GM19372 (cell line): ENCODE results near the gene CCND3.

Experiments used
- ATAC-seq: cut with Tn5 transposase; IDR thresholded peaks from one replicate; pipeline ENCODE4 v1.9.1; 2021; ENCODE audit warnings: mild to moderate bottlenecking, low read depth, moderate library complexity; ENCODE audit not compliant: unreplicated experiment

CCND3 gene

DNA sequence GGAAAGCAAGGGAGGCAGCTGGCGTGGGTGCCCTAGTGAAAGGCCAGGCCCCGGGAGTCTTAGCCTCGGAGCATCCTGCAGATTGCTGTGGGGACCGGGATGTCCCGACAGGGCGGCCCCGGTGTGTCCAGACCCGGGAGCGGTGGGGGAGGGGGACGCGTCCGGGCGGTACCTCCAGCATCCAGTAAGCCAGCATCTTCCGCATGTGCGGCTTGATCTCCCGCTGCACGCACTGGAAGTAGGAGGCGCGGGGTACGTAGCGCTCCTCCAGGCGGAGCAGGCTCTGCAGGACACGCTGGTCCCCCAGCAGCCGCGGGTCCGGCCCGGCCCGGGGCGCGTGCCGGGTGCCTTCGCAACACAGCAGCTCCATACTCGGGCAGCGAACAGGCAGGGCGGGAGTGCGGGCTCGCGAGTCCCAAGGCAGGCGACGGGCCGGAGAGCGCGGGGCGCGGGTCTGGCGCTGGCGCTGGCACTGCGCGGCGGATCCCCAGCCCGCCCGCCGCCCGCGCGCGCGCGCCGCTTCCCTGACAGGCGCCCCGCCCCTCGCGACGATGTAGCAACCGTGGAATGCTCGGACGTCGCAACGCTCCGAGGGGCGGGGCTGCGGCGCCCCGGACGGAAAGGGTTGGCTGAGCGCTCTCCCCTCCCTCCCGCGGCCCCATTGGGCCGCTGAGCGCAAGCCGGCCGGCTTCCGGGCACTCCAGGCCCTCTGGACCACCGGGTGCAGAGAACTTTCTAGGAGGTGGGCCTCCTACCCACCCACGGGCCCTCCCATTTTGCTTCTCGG, at the start of gene CCND3:
Gene CCND3 (minus strand): TSS at position 529 of the 787 bp plus-strand sequence. CDS start 159 bp downstream, at position 370.
- ATAC-seq, result peak; percentile 89

DNA sequence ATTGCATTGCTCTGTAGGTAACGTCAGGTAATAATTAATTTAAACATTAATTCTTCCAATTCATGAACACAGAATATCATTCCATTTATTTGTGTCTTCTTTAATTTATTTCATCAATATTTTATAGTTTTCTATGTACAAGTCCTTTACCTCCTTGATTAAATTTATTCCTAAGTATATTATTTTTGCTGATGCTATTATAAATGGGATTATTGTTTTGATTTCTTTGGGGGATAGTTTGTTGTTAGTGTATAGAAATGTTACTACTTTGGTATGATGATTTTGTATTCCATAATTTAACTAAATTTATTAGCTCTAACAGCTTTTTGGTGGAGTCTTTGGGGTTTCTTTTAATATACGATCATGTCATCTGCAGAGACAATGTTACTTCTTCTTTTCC, 44.7 kb upstream of the CCND3 start:
- ATAC-seq, result no peak

DNA sequence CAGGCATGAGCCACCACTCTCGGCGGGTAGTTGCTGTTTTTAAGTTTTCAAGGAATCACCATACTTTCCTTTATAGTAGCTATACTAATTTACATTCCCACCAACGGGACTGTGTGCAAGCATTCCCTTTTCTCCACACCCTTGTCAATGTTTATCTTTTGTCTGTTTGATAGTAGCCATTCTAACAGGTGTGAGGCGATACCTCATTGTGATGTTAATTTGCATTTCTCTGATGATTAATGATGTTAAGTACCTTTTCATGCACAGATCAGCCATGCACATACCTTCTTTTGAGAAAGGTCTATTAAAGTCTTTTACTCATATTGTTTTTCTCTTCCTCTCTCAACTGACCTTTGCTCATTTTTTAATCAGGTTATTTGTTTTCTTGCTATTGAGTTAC, 43.0 kb upstream of the CCND3 start:
- no peak for ATAC-seq

DNA sequence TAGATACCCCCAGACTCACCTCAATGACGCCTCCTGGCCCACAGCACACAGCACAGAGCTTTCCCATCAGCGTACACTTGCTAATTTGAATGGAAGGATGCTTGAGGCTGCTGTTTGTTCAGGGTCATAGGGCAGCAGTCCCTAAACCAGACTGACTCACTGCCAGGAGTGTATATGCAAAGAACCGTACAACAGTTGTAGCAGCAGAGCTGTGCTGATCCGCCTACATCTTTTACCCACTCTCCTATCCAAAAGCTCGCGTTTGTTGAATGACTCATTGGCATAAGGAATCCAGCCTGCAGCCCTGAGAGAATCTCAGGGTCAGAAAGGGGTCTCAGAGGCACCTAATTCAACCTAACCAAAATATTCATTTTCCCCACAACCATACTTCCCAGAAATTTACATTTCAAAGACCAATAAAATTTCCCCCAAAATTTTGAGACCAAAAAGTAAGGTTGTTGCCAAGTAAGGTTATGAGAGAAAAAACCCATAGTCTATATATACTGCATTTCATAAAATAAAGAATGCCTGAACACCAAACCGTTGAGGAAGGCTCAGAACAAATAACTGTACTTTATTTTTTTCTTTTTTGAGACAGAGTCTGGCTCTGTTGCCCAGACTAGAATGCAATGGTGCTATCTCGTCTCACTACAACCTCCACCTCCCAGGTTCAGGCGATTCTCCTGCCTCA, 35.3 kb upstream of the CCND3 start:
- no peak for ATAC-seq

DNA sequence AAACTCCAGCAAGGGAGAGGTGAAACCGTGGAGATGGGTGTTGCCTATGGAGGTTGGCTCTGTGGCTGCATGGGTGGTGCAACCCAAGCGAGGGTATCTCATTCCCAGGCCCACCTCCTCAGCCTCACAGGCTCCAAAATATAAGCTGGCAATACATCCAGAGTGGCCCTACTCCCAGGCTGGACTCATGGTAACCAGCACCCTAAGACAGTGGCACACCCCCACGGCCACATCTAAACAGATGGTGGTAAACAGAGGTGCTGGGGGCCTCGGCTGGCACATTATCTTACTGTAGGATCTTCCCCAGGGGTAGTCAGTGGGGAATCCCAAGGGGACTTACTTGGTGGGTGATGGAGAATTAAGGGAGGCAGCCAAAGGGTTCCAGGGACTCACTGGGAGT, 33.7 kb upstream of the CCND3 start:
- ATAC-seq, result no peak

DNA sequence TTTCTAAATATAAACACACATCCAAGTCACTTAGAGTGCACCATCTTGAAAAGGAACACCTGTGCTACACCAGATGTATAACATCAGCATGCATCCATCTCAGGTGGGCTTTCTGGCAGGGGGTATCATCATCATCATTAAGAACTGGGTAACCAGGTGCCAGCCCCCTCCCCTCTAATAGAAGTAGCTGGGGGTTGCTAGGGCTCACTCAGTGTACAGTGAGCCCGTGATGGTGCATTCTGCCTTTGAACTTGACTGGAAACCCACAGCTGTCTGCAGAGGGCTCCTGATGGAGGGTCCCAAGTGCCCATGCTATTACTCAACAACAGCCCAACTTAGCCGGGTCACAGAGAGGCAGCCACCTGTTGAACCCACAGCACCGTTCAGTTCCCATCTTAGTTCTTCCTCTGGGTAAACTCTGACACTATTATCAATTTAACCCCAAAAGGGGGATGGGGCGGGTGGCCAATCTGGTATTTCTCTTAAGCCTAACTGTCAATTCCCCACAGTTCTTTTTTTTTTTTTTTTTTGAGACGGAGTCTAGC, 32.7 kb upstream of the CCND3 start:
- ATAC-seq, result no peak

DNA sequence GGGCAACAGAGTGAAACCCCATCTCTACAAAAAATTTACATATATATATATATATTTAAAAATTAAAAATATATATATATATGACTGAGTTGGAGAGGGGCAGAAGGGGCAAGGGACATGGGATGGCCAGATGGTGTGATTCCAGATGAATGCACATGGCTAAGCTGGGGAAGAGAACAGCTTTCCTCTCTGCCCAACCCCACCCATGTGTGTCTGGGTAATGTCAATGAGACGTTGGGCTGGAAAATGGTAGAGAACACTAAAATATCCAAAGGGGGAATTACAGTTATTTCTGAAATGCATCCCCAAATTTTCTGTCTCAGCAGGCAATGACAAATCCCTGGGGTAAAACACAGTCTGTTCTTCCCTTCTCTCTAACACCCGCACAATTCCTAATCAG, 31.2 kb upstream of the CCND3 start:
- no peak for ATAC-seq

DNA sequence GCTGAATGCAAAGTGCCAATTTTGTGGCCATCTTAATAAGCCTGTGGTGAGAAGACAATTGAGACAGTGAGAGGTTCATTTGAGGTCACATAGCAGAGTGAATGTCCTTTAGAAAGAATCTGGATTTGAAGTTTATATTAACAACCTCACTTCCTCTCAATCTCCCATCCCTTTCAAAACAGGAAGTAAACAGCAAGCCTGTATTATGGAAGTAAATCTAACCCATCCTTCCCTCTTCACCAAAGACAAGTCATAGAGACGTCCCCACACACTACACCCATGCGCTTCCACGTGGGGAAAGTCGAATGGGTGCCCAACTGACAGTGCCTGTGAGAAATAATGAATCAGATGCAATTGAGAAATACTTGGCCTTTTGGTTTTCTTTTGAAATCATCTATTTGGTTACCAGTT, 28.8 kb upstream of the CCND3 start:
- ATAC-seq, result no peak

DNA sequence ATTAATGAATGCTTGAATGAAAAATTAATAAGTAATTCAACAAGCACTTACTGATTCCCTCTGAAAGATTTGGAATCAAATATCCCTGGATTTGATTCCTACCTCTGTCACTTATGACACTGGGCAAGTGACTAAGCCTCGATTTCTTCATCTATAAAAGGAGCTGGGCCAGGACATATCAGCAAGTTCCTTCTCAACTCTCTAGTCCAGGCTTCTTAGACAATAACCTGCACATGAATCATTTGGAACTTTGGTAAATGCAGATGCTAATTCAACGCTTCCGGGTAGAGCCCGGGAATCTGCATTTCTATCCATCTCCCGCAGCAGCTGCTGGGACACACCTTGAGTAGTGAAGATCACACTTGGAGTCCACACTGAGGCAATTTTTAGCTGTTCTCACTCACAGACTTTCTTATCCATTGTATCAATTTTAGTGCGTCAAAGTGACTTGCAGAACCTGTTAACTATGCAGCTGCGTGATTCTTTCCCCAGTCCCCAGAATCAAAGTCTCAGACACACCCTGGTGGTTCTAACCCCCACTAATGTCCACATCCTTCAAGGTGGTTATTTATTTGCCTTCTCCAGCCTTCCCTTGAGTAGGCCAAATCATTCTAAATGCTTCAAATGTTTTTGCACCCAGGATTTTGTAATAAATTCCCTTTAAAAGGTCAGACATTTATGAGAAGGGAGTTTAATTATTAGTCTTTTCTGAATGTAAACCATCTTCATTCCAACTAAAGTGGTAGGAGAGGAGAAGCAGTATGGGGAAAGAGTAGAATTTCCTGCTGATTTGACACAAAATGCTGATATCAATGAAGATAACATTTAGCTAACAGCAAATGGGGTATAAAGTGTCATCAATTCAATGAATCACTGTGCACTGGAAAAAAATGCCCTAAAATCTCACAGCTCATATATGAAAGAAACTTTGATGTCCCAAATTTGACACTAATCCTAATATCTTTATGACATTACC, 26.0 kb upstream of the CCND3 start:
- ATAC-seq, result no peak

DNA sequence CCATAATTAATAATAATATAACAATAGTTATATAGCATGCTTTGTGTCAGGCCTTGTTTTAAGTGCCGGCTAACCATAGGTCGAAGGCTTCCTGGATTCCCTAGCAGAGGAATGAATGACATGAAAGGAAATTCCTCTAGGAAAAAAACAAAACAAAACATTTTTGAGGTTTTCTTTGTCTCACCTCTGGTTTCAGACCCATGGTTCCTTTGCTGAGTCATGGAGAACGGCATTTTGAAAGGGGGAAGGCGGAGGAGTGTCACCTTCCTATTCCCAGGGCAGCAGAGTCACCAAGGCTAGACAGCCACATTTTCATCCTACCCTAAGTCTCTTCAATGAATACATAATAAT, 25.3 kb upstream of the CCND3 start:
- ATAC-seq, result no peak

DNA sequence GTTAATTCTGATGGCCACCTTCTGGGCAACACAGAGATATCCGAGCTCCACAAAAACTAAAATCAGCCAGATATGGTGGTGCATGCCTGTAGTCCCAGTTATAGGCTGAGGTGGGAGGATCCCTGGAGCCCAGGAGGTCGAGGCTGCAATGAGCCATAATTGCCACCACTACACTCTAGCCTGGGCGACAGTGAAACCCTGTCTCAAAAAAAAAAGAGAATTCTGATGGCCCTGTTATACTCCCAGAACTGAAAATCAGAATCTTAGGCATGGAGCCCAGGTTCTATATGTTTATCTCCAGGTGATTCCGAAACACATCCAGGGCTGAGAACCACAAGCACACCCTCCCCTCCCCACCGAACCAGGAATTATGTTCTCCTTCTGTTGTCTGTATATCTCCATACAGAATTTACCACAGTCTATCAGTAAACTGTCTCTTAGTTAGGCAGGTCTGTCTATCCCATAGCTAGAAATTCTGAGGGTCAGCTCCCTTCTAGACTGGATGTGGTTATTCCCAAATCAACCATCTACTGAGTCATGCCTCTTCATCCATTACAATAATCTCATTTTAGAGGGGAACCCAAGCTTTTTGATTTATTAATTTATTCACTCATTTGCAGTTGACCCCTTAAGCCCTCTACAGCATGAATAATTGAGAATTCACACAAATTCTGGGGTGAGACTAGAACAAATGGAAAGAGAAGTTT, 24.8 kb upstream of the CCND3 start:
- ATAC-seq, result no peak

DNA sequence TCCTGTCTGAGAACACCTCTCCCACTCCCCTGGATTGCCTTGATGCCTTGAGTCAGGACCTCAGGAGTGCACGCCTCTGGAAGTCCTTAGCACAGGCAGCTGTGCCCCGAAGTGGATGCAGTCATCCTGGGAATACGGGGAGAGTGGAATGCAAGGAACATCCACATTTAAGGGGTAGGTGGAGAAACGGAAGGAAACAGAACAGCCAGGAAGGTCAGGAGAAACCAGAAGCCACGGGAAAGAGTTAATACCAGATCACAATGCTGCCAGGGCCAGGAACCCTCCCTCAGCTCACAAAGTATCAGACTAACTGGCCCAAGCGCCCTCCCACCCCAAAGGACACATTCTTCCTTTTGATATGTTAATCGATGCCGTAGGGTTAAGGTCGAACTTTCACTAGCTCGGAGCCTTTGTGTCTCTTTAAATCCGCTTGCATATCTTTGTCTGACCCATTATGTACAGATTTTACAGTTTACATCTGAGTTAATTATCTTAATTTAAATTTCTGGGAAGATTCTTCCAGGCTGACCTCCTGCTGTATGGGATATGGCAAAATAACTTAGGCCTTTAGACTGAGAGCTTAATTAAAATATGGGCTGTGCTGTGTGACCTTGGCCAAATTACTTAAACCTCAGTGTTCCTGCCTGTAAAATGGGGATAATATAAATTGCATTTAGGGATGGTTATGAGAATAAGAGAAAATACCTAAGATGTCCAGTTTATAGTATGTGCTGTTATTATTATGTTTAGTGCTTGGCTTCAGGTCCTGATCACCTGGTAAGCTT, 24.0 kb upstream of the CCND3 start:
- ATAC-seq, result no peak

DNA sequence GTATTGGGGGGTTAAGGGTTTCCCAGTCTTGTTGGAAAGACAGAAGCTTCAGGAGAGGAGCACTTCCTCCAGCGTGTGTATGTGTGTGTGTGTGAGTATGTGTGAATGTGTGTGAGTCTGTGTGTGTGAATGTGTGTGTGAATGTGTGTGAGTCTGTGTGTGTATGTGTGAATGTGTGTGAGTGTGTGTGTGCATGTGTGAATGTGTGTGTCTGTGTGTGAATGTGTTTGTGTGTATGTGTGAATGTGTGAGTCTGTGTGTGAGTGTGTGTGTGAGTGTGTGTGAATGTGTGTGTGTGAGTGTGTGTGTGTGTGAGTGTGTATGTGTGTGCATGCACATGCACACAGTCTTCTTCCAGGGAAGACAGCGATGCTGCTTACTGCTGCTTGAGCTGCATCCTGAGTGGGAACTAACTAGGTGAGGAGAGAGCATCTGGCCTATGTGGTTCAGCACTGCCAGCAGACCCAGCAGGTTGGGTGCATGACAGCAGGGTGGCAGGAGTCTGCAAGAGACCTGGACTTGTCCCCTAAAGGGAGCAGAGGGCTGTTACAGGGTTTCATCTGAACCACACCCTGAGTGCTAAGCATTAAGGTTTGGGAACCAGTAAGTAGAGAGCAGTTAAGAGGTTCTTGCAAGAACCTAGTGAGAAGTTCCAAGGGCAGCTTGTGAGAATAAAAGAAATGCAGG, 22.7 kb upstream of the CCND3 start:
- ATAC-seq, result no peak

DNA sequence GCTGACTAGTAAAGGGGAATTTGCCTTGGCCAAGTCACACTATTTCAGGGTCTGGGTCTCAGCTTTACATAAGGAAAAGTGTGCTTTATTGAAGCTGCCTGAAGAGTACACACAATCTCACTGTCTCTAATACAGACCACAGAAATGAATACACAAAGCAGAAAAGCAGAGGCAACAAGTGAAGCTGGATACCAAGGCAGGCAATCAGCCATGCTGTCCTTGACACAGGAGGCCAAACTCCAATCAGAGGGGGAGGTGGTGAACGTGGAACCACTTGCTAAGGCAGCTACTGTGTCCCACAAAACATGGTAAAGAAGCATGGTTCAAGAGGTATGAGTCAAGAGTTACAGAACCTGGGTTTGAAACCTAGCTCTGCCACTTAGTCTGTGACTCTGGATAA, 21.8 kb upstream of the CCND3 start:
- no peak for ATAC-seq

DNA sequence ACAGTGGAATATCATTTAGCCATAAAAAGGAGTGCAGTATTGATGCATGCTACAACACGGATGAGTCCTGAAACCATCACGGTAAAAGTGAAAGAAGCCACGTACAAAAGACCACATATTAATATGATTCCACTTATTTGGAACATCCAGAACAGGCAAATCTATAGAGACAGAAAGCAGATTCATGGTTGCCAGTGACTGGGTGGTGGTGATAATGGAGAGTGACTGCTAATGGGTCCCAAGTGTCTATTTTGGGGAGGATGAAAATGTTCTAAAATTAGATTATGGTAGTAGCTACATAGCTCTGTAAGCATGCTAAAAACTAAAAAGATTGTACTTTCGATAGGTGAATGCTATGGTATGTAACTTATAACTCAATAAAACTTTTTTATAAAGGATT, 18.4 kb upstream of the CCND3 start:
- ATAC-seq, result no peak

DNA sequence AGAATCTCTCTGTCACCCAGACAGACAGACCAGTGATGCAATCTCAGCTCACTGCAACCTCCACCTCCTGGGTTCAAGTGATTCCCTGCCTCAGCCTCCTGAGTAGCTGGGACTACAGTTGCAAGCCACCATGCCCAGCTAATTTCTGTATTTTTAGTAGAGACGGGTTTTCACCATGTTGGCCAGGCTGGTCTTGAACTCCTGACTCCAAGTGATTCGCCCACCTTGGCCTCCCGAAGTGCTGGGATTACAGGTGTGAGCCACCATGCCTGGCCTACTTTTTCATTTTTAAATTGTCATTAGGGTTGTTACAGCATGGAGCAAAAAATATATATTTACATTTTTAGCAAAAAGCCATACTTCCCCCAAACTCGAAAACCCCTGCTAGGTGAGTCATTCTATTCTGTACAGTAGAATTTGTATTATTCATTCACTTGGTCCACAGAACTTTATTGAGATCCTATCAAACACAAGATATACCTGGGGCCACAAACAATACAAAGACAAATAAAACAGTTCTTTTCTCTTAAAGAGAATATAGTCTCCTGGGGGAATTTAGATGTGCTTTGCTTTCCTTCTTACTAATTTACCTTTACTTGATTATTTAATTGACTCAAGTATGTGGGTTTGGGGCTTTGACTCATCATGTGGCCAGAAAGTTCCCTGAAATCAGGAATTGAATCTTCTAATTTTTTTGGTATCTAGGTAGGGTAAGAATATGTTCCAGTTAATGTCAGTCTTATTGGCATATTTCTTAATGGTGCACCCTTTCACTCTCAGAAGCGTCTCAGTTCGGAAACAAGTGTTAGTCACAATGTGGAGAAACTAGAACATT, 16.6 kb upstream of the CCND3 start:
- no peak for ATAC-seq

DNA sequence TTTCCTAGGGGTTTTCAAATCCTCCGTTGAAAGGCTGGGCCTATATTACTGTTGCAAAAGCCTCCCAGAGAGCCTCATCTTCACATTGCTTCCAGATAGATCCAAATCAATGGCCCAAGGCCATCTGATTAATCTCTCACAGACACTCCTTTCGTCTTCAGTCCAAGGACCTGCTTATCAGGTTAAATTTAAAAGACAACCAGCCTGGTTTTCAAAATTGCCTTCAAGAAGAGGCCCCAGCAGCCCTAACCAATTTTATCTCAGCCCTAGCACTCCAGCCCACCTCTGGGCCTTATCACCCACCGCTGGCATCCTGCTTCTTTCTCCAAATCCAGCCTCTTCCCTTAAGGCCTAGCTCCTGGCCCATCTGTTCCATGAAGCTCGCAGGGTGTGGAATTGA, 15.5 kb upstream of the CCND3 start:
- no peak for ATAC-seq

DNA sequence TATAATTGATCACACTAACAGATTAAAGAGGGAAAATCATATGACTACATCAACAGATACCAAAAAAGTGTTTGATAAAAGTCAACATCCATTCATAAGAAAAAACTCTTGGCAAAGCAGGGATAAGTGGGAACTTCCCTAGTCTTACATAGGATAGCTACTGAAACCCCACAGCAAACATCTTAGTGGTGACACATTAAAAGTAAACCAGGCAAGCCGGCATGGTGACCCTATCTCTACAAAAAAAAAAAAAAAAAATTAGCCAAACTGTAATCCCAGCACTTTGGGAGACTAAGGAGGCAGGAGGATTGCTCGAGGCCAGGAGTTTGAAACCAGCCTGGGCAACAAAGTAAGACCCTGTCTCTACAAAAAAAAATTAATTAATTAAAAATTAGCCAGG, 13.8 kb upstream of the CCND3 start:
- no peak for ATAC-seq
